K562 (cell line): ENCODE results near the gene ZNF775. TPM values are rescaled to one million over a fixed set of nuclear protein-coding genes. Genes with fewer than 3 reads are reported as not detected.

ENCODE experiments used
- BCL6 ChIP-seq: fragments of 250-450 bp; sonication (Bioruptor Pico); IDR thresholded peaks from 2 replicates; pipeline ENCODE4 v1.4.0; 2020
- FOXM1 ChIP-seq, 2 experiments: fragments of 450-650 bp in 1 of 2; sonication (generic) in 1 of 2; formaldehyde crosslinking in 1 of 2; IDR thresholded peaks; 2 replicates each; pipeline versions ENCODE4 v1.6.1 to v1.9.0; 2017 to 2022; ENCODE audit warnings: low read depth in 2 of 2, mild to moderate bottlenecking in 2 of 2, missing genetic modification reagents in 1 of 2, moderate library complexity in 1 of 2
- HDAC3 ChIP-seq: fragments of 450-650 bp; IDR thresholded peaks from 2 replicates; pipeline ENCODE4 v1.6.1; 2018; ENCODE audit warnings: borderline replicate concordance, mild to moderate bottlenecking, moderate library complexity; ENCODE audit not compliant: partially characterized antibody
- HMG20A ChIP-seq: fragments of 450-650 bp; formaldehyde crosslinking; conservative IDR thresholded peaks from 2 replicates; pipeline ENCODE4 v1.4.0; 2020; ENCODE audit warnings: mild to moderate bottlenecking, mixed read lengths
- HNRNPLL ChIP-seq: fragments of 200-400 bp; formaldehyde crosslinking; IDR thresholded peaks from 2 replicates; pipeline ENCODE4 v1.6.1; 2017; ENCODE audit warnings: low read length, low read depth, mild to moderate bottlenecking; ENCODE audit not compliant: poor library complexity, severe bottlenecking
- PRMT5 ChIP-seq: sonication (generic); formaldehyde crosslinking; IDR thresholded peaks from 2 replicates; pipeline ENCODE4 v1.5.0; 2020; ENCODE audit warnings: missing genetic modification reagents
- SP1 ChIP-seq: sonication (generic); formaldehyde crosslinking; IDR thresholded peaks from 2 replicates; pipeline ENCODE4 v1.8.1; 2022; ENCODE audit warnings: mild to moderate bottlenecking, missing genetic modification reagents
- TSC22D4 ChIP-seq: fragments of 450-650 bp; IDR thresholded peaks from 2 replicates; pipeline ENCODE4 v1.6.1; 2016; ENCODE audit warnings: missing genetic modification characterization, missing biosample characterization, control low read depth
- ZBED1 ChIP-seq: IDR thresholded peaks from 2 replicates; pipeline ENCODE4 v1.6.1; 2014
- ZBTB17 ChIP-seq: fragments of 450-650 bp; formaldehyde crosslinking; IDR thresholded peaks from 2 replicates; pipeline ENCODE4 v1.4.0; 2020; ENCODE audit warnings: mild to moderate bottlenecking
- ZNF121 ChIP-seq: sonication (generic); formaldehyde crosslinking; conservative IDR thresholded peaks from 2 replicates; pipeline ENCODE4 v1.8.0; 2022; ENCODE audit warnings: missing genetic modification reagents
- ZNF408 ChIP-seq: fragments of 250-450 bp; sonication (Bioruptor Pico); IDR thresholded peaks from 2 replicates; pipeline ENCODE4 v1.4.0; 2020; ENCODE audit warnings: low read depth, mild to moderate bottlenecking, moderate library complexity
- ZNF766 ChIP-seq: fragments of 200-800 bp; sonication (Bioruptor generic); conservative IDR thresholded peaks from 2 replicates; pipeline ENCODE4 v1.6.1; 2016; ENCODE audit warnings: missing genetic modification characterization, missing compliant biosample characterization
- polyA plus RNA-seq, 8 experiments: library from polyadenylated mRNA; depleted of rRNA in 4 of 8; stranded (reverse) in 5 of 8; unstranded in 3 of 8; fragments of >200 nt; fragmentation: Nextera tagmentation in 2 of 8; fragmentation: Illumina TruSeq in 1 of 8; extraction: Ambion mirVana in 2 of 8; extraction: Trizol in 1 of 8; gene quantifications; 2 replicates each; pipeline versions ENCODE4 v1.2.1 to v1.2.3, GENCODE V29; 2011 to 2014; ENCODE audit warnings: inconsistent platforms in 1 of 8, missing spikeins in 1 of 8
- total RNA-seq, 7 experiments: library from RNA; depleted of rRNA in 6 of 7; stranded (reverse); fragments of >200 nt in 6 of 7; fragmentation: Illumina TruSeq in 2 of 7; extraction: Trizol in 2 of 7; gene quantifications; 2 replicates each; pipeline versions ENCODE4 v1.2.1 to v1.2.3, GENCODE V29; 2011 to 2021; ENCODE audit warnings: low replicate concordance in 1 of 7
- TF ChIP-seq, protein P1 (sequence below): sonication (generic); IDR thresholded peaks from 2 replicates; pipeline ENCODE4 v1.6.1; 2016
- TF ChIP-seq, protein P2 (sequence below): IDR thresholded peaks from 3 replicates; pipeline ENCODE4 v1.6.1; 2011; ENCODE audit warnings: borderline replicate concordance, mild to moderate bottlenecking, moderate library complexity; ENCODE audit not compliant: insufficient read length; ENCODE audit errors: extremely low read depth
- TF ChIP-seq, protein P3 (sequence below): sonication (generic); formaldehyde crosslinking; IDR thresholded peaks from 2 replicates; pipeline ENCODE4 v1.8.0; 2023; ENCODE audit warnings: mild to moderate bottlenecking, missing genetic modification reagents
- TF ChIP-seq, protein P4 (sequence below): fragments of 450-650 bp; IDR thresholded peaks from 2 replicates; pipeline ENCODE4 v1.7.1; 2018; ENCODE audit warnings: mild to moderate bottlenecking, low read depth; ENCODE audit not compliant: partially characterized antibody

ZNF775 gene
- total and polyA plus RNA-seq, 9 of the 15 experiments (the other 6 are each of a cell fraction or from before 2014, with no cell fraction given), result 0.04 to 18.7 (median 4.9) TPM

DNA sequence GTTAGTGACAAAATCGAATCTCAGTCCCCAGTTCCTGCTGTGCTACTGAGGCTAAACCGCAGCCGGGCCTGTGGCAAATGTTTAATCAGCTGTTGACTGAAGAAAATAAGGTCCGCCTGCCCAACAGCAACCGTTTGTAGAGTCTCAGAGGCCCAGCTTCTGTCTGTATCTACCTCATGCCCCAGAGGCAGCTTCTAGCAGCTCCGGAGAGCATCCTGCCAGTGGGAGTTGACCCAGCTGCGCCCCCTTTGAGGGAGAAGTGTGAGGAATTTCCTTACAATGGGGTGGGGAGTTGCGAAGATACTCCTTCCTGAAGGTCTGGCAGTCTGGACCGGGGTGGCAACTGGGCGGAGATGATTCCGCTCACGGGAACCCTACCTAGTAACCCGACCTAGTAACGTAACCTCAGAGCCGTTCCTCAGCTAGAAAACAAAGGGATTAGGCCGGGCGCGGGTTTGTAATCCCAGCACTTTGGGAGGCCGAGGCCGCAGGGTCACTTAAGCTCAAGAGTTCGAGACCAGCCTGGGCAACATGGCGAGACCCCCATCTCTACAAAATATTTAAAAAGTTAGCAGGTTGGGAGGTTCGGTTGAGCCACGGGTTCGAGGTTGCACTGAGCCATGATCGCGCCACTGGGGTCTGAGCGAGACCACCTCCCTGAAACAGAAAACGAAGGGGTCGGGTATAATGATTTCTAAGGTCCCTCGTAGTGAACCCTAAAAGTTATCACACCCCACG, 846 bp upstream of the ZNF775 start (continued):
- TF ChIP-seq, protein P1, sequence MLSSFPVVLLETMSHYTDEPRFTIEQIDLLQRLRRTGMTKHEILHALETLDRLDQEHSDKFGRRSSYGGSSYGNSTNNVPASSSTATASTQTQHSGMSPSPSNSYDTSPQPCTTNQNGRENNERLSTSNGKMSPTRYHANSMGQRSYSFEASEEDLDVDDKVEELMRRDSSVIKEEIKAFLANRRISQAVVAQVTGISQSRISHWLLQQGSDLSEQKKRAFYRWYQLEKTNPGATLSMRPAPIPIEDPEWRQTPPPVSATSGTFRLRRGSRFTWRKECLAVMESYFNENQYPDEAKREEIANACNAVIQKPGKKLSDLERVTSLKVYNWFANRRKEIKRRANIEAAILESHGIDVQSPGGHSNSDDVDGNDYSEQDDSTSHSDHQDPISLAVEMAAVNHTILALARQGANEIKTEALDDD, result peak; percentile 87
- TF ChIP-seq, protein P2, sequence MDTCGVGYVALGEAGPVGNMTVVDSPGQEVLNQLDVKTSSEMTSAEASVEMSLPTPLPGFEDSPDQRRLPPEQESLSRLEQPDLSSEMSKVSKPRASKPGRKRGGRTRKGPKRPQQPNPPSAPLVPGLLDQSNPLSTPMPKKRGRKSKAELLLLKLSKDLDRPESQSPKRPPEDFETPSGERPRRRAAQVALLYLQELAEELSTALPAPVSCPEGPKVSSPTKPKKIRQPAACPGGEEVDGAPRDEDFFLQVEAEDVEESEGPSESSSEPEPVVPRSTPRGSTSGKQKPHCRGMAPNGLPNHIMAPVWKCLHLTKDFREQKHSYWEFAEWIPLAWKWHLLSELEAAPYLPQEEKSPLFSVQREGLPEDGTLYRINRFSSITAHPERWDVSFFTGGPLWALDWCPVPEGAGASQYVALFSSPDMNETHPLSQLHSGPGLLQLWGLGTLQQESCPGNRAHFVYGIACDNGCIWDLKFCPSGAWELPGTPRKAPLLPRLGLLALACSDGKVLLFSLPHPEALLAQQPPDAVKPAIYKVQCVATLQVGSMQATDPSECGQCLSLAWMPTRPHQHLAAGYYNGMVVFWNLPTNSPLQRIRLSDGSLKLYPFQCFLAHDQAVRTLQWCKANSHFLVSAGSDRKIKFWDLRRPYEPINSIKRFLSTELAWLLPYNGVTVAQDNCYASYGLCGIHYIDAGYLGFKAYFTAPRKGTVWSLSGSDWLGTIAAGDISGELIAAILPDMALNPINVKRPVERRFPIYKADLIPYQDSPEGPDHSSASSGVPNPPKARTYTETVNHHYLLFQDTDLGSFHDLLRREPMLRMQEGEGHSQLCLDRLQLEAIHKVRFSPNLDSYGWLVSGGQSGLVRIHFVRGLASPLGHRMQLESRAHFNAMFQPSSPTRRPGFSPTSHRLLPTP, result peak; percentile 39
- TF ChIP-seq HMG20A (CRISPR knock-in tag) (no peak), HDAC3 (no peak), PRMT5 (CRISPR knock-in tag) (no peak), ZBED1 (no peak), ZBTB17 (no peak; the same call in 1 of the 2 replicates), HNRNPLL (no peak), ZNF408 (CRISPR knock-in tag) (no peak), ZNF766 (CRISPR knock-in tag) (peak; percentile 70), SP1 (CRISPR knock-in tag) (no peak), ZNF121 (CRISPR knock-in tag) (no peak), FOXM1 (IDR thresholded peaks at IDR 0.05; ENCODE audit: low read depth) (no peak), FOXM1 (CRISPR knock-in tag; IDR thresholded peaks at IDR 0.05; ENCODE audit: low read depth) (peak; percentile 25; the same call in 1 of the 2 replicates), TSC22D4 (tag) (no peak), BCL6 (CRISPR knock-in tag) (no peak)
- TF ChIP-seq, protein P3, sequence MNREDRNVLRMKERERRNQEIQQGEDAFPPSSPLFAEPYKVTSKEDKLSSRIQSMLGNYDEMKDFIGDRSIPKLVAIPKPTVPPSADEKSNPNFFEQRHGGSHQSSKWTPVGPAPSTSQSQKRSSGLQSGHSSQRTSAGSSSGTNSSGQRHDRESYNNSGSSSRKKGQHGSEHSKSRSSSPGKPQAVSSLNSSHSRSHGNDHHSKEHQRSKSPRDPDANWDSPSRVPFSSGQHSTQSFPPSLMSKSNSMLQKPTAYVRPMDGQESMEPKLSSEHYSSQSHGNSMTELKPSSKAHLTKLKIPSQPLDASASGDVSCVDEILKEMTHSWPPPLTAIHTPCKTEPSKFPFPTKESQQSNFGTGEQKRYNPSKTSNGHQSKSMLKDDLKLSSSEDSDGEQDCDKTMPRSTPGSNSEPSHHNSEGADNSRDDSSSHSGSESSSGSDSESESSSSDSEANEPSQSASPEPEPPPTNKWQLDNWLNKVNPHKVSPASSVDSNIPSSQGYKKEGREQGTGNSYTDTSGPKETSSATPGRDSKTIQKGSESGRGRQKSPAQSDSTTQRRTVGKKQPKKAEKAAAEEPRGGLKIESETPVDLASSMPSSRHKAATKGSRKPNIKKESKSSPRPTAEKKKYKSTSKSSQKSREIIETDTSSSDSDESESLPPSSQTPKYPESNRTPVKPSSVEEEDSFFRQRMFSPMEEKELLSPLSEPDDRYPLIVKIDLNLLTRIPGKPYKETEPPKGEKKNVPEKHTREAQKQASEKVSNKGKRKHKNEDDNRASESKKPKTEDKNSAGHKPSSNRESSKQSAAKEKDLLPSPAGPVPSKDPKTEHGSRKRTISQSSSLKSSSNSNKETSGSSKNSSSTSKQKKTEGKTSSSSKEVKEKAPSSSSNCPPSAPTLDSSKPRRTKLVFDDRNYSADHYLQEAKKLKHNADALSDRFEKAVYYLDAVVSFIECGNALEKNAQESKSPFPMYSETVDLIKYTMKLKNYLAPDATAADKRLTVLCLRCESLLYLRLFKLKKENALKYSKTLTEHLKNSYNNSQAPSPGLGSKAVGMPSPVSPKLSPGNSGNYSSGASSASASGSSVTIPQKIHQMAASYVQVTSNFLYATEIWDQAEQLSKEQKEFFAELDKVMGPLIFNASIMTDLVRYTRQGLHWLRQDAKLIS (CRISPR knock-in tag), result no peak
- TF ChIP-seq, protein P4, sequence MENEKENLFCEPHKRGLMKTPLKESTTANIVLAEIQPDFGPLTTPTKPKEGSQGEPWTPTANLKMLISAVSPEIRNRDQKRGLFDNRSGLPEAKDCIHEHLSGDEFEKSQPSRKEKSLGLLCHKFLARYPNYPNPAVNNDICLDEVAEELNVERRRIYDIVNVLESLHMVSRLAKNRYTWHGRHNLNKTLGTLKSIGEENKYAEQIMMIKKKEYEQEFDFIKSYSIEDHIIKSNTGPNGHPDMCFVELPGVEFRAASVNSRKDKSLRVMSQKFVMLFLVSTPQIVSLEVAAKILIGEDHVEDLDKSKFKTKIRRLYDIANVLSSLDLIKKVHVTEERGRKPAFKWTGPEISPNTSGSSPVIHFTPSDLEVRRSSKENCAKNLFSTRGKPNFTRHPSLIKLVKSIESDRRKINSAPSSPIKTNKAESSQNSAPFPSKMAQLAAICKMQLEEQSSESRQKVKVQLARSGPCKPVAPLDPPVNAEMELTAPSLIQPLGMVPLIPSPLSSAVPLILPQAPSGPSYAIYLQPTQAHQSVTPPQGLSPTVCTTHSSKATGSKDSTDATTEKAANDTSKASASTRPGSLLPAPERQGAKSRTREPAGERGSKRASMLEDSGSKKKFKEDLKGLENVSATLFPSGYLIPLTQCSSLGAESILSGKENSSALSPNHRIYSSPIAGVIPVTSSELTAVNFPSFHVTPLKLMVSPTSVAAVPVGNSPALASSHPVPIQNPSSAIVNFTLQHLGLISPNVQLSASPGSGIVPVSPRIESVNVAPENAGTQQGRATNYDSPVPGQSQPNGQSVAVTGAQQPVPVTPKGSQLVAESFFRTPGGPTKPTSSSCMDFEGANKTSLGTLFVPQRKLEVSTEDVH, result no peak
